Sciatic nerve (tissue), 2 donors: ENCODE data around the gene PPP2R3A. TPM values are rescaled to one million over a fixed set of nuclear protein-coding genes. Genes with fewer than 3 reads are reported as not detected.
A peak's percentile ranks its signal among the peaks of the same experiment; 100 is the strongest.

Experiments
- ATAC-seq: fragments of 200-7000 bp; cut with Tn5 transposase; one replicate; pipeline ENCODE4 v1.9.1; 2020; ENCODE audit warnings: mild to moderate bottlenecking, moderate library complexity
- DNase-seq: peaks from one replicate; pipeline ENCODE4 v3.0.0-alpha.2; 2020; ENCODE audit warnings: low spot score
- intact Hi-C: fragments of 100-400 bp; cut with DNase I; formaldehyde crosslinking; loops from one replicate; pipeline ENCODE4 v1.14.2; 2022
- total RNA-seq: library from RNA; stranded (reverse); fragmentation: NEBNext Ultra II Directional; extraction: Animal tissue kit (Norgen Biotek cat#: 25700); gene quantifications from one replicate; pipeline ENCODE4 v1.2.1, GENCODE V29; 2021
- donor health status: DM: no; HTN: no; CAD: no.
- donor health status: DM: no; HTN: no; CAD: no.

The PPP2R3A gene
- total RNA-seq, 1 donor from 2014 or later, result 15.2 TPM

DNA sequence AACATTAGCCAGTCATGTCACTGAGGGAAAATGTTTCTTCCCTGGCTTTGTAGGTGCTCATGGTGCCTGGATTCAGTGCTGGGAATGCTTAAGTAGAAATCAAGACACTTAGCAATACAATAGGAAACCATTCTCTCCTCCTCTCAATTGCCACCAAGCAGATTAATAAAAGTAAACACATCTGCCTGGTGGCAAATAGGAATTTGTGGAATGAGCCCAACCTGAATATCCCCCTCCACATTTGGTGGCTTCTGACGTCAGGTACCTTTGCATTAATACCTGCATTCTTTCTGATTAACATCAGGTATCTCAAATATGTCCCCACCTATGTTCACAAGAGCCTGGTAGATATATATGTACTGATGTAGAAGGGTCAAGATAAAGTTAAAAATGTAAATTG is 42.7 kb downstream of the PPP2R3A start:
- DNase-seq, result no peak
- ATAC-seq, result no peak
- intact Hi-C loops, result no loop called here

DNA sequence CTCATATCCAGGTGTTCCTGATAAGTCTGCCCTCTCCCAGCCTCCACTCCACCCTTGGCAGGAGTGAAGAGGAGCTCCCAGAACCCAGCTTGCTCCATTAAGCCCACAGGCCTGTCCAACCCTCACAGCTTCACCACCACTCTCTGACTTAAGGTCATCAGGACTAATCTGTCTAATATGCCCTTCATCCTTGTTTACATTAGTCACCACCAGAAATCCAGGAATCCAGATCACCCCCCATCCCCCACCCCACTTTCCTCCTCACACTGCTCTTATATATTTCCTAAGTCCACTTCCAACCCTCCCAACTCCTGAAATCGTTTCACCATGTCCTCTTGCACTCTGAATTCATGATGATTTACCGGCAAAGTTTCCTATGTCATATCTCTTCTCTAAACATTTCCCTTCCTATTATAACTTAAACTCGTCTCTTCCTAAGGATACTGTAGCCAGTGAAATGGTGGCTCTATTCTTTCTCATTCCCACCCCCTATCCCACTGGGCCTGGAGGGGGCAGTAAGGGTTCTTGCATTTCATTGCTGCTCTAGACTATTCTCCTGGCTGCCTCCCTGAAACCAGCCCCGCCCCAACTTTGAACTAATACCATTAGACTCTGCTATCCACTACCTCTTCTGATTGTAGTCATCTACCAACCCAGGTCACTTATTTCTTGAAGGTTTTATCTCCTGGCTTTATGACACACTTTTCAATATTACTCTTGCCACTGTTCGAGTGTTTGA is 43.4 kb downstream of the PPP2R3A start:
- intact Hi-C loops, result no loop called here
- no peak for DNase-seq
- ATAC-seq, result no peak

DNA sequence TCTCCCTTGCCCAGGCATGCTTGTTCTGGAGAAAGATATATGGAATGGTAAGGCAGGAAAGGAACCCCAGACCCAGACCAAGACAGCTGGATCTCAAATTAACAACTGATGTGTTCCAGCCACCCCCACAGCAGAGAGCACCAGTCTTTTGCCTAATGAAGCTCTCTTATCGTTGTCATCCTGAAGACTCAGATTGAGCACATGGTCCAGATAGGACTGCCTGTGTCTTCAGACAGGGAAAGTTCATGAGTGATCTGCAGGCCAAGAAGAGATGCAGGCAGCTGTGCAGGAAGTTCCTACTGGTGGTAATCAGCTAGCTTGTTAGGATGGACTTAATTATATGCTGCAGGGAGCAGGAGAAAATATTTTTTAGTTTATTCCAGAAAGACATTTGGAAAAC is 53.3 kb downstream of the PPP2R3A start:
- intact Hi-C loops, result no loop called here
- ATAC-seq (peak; percentile 36), DNase-seq (no peak)

DNA sequence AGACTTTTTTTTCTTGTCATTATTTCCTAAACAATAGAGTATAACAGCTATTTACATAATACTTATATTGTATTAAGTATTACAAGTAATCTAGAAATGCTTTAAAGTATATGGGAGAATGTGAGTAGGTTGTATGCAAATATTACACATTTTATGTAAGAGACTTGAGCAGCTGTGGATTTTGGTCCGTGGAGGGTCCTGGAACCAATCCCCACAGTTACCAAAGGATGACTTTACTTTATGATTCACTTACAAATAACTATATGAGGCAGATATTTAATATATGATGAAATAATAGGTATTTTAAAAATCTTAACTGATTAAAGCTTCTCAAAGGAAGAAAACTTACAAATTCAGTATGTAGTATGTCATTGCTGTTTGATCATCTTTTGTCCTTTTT is 56.3 kb downstream of the PPP2R3A start:
- ATAC-seq (no peak), DNase-seq (no peak)
- intact Hi-C loops, result no loop called here

DNA sequence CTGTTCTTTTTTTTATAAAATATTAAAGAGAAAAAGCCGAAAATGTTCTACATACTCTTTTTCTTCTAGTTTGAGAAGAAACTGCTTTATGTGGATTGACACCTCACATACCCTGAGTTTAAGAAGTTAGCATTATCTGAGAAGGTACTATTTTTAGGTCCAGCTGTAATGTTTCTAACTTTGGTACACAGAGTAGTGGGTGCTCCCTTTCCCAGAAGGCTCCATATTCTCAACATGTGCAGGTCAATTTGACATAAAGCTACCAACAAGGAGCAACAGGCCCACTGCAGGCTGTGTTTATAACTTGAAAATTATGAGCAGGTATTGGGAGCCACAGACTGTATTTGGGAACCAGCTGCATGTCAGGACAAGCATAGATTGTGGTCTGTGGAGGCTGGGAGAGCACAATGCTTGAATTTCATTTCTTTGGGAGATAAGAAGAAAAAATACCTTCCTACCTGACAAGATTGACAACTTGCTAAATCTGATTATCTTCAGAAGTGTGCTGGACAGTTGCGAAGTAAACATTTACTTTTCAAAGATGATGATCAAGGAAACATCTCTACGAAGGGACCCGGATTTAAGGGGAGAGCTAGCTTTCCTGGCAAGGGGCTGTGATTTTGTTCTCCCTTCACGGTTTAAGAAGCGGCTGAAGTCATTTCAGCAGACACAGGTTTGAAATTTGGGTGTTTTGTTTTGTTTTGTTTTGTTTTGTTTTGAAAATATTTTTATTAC is 57.2 kb downstream of the PPP2R3A start:
- ATAC-seq (no peak), DNase-seq (no peak)
- intact Hi-C loops, result no loop called here

DNA sequence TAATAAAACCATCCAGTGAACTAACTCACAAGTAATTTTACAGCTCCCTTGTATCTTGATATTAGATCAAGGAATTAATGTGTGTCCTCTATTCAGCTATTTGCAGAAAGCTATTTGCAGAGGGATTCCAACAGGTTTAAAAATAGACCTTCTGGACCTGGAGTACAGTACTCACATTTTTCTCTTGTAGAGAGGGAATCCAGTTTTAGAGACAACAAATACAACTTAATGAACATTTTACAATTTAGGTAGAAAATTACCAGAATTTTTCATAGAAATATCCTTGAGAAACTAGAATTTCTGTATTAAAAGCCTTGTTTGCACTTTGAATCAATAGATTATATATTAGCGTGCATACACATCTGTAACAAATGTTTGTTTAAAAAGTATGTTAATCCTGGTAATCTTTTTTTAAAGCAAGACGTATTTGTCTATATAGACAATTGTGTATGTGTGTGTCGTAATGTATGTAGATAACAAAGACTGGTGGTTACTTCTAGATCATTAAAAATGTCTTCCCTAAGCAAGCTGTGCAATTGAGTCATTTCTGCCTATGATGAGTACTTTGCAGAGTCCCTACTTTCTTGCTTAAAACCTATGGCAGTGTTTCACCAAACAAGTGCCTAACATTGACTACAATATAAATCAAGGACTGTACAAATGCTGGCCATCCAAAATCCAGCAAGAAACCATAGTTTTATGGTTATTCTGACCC is 57.9 kb downstream of the PPP2R3A start:
- DNase-seq, result no peak
- intact Hi-C loops, result no loop called here
- no peak for ATAC-seq

DNA sequence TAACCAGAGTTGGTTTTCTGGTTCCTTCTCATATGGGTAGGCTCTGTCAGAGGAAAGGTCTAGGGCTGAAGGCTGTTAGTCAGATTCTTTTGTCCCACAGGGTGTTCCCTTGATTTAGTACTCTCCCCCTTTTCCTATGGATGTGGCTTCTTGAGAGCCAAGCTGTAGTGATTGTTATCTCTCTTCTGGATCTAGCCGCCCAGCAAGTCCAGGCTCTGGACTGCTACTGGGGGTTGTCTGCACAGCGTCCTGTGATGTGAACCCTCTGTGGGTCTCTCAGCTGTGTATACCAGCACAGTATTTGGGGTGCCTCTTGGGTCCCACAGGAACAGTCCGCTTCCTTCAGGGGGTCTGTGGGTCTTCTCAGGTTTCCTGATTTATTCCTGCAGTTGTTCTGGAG is 70.8 kb downstream of the PPP2R3A start:
- DNase-seq (no peak), ATAC-seq (no peak)
- intact Hi-C loops, result loop anchor here (5.0 kb wide), 1 partner anchor 114 kb away; no protein-coding TSS in a partner anchor

DNA sequence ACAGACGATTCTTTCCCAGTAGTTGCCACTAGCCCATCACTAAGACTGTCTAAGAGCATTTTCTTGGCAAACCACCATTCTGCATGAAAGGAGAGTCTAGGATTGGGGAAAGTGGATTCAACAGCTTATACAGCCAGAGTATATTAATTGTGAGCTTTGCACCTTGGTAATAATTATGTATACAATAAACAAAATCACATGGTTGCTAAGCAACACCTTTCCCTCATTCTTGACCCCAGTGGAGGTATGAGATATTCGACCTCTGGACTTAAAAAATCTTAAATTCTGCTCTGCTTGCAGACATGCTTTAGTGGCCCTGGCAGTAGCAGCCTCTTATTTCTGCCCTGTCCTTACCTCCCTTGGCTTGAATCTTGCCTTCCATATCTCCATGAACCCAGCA is 73.1 kb downstream of the PPP2R3A start:
- DNase-seq (no peak), ATAC-seq (no peak)
- intact Hi-C loops, result loop anchor here (5.0 kb wide), 1 partner anchor 116 kb away; no protein-coding TSS in a partner anchor

DNA sequence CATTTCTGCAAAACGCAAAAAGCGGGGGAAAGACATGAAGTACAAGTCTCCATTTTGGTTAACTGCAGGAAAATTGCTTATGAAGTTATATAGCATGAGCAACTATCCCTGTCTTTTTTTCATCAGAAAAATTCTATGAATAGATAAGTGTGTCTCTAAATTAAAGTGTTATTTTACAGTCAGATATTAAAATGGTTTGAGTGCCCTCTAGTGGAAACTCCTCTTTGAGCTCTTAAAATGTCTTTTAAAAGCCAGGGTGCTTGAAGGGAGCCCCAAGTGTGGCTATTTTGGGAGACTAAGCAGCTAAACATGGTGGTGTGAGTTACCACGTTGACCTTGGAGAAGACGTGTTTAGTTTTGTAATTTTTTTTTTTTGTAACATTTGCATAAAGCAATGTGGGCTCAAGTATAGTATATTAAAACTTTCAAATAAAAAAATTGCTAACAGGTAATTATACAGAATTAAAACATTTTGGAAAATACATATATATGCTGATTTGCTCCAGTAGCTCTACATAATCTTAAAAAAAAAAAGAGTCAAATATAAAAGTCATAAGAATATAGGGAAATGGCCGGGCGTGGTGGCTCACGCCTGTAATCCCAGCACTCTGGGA is 77.2 kb downstream of the PPP2R3A start:
- peak; percentile 49 for ATAC-seq
- intact Hi-C loops, result loop anchor here (10.0 kb wide), 1 partner anchor 1682 kb away; no protein-coding TSS in a partner anchor
- no peak for DNase-seq

DNA sequence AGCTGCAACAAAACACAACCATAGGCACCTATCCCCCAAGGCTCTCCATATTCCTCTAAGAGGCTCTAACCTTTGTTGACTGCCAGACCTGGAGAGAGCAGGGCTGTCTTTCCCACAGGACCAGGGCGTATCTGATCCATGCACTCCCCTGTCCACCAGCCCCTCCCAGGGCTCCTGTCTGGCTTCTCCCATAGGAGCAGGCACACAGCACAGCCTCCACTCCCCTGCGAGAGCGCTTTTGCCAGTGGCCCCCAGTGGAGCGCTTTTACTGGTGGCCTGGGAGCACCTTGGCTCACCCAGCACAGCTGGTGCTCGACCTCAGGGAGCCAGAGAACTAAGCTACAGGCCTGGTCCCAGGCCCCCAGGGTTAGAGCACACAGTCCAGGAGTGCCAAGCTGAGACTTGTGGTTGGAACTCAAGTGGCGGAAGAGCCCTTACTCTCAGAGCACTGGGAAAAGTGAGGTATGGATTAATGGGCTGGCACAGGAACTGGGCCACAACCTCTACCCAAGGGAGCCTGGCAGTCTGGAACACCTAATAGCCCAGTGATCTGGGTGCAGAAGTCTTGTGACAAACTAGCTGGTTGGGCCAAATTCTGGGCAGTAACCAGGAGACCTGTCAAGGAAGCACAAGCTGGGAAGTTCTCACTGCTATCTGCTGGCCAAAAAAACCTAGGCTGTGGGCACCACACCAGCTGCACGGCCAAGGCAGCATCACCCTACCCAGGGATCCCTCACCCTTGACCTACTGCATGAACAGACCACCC is 79.6 kb downstream of the PPP2R3A start:
- ATAC-seq (no peak), DNase-seq (no peak)
- intact Hi-C loops, result loop anchor here (10.0 kb wide), 1 partner anchor 1680 kb away; no protein-coding TSS in a partner anchor

DNA sequence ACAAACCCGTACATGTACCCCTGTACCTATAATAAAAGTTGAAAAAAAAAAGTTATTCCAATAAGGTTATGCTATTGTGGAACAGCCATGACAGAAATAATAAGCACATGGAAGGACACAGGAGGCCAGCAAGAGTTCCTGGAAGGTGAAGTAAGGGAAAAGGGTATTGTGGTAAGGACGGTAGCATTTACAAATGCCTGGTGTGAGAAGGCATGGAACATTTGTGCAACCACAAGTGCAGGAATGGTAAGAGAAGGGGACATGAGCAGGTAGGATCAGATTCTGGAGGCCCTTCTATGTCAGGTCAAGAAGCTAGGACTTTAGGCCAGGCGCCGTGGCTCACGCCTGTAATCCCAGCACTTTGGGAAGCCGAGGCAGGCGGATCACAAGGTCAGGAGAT is 82.5 kb downstream of the PPP2R3A start:
- DNase-seq (no peak), ATAC-seq (no peak)
- intact Hi-C loops, result loop anchor here (10.0 kb wide), 1 partner anchor 1677 kb away; no protein-coding TSS in a partner anchor

DNA sequence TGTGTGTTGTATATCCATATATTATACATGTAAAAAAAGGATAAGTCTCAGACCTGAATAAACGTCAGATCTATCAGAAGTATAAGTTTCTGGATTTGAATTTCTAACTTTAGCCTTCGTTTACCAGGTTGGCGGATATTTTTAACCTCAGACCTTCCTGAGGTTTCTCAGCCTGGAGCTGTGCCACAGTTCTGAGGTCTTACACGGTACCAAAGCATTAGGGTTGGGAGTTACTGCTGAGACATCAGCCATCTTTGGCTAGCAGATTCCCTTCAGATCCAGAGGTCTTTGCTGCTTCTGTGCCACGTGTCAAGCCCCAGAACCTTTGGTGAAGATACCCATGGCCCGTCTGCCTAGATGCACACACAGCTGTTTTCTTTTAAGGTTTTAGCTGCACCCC is 84.7 kb downstream of the PPP2R3A start:
- DNase-seq (no peak), ATAC-seq (no peak)
- intact Hi-C loops, result no loop called here

DNA sequence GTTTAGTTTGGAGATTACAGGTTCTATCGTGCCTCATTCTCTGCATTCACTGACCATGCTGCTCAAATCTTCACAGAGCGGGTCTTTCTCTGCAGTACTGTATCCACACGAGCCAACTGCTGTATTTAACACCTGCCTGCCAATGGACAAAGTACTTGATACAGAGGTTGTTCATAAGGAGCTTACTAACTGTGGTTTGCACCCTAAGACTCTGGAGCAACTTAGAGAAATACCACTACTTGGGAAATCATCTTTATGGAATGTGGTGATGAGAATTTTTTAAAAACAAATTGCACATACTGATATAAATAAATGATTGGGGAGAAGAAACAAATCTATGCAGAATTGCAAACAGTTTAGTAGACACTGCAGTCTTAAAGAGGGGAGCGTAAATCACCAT is 90.0 kb downstream of the PPP2R3A start:
- intact Hi-C loops, result no loop called here
- no peak for ATAC-seq
- no peak for DNase-seq

DNA sequence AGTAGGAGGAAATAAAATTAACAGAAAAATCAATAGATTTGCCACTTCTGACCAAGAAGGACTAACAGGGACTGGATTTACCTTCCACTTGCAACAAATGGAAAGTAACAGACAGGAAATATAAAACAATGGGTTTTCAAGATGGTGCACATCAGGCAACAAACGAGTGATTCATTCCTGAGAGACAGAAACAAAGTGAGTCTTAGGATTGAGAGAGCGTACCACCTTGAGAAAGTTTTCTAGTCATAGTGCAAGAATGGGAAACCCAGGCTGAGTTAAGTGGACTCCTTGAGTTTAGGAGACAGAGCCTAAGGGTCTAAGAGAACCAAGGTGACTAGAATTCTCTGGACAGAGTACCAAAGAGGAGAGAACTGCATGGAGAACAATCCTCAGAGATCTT is 101.7 kb downstream of the PPP2R3A start:
- DNase-seq (no peak), ATAC-seq (no peak)
- intact Hi-C loops, result no loop called here

DNA sequence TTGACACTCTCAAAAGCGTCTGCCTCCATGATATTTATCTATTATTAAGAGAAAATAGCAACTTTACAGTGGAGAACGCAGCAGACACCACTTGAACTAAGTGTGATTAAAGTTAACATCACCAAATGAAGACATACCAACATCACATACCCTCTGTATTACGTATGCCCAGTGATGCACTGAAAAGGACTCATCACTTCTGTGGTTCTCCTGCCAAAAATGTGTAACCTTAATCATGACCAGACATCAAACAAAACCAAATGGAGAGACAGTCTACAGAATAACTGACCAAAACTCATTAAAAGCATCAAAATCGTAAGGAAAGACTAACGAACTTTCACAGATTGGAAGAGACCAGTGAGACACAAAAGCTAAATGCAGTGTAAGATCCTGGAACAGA is 103.2 kb downstream of the PPP2R3A start:
- DNase-seq (no peak), ATAC-seq (no peak)
- intact Hi-C loops, result no loop called here

DNA sequence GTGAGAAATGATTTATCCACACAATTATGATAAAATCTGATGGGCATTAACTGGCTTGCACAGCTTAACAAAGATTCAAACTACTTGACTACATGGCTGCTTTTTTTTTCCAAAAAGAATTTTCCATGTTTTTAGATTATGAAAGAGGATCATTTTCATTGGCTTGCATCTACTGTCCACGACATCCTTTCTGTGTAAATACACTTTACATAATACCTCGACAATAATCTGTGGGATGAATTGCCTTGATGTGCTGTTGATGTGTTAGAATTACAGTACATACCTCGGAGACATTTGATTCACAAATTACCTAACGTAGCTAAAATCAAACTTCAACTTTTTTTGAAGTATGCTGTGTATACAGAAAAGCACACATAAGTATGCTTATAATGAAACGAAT is 104.4 kb downstream of the PPP2R3A start:
- intact Hi-C loops, result no loop called here
- ATAC-seq (peak; percentile 11), DNase-seq (no peak)

DNA sequence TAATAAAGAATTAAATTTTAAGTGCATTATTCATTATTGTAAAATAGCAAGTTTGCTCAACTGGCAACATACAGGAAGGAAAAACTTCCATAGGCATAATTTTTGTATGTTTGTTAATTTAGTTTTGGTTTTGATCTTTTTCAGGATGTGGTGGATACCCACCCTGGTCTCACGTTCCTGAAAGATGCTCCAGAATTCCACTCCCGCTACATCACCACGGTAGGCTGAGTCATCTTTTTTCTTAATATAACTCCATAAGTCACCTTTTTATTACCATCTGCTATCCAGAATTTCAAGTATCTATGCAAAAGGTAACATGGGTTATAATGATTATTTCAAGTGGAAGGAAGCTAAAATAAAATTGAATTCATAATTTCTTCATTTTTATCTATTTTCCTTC is 104.8 kb downstream of the PPP2R3A start:
- intact Hi-C loops, result no loop called here
- DNase-seq (no peak), ATAC-seq (peak; percentile 46)
